NCI-H1694 treated with DMSO at 0.1 percent for 48 hours (cell line): ENCODE measurements around the gene FOXQ1.

Source experiments
- DNase-seq: peaks from one replicate; lab custom pipeline; 2025; lab: John Stamatoyannopoulos, UW

The FOXQ1 gene

DNA sequence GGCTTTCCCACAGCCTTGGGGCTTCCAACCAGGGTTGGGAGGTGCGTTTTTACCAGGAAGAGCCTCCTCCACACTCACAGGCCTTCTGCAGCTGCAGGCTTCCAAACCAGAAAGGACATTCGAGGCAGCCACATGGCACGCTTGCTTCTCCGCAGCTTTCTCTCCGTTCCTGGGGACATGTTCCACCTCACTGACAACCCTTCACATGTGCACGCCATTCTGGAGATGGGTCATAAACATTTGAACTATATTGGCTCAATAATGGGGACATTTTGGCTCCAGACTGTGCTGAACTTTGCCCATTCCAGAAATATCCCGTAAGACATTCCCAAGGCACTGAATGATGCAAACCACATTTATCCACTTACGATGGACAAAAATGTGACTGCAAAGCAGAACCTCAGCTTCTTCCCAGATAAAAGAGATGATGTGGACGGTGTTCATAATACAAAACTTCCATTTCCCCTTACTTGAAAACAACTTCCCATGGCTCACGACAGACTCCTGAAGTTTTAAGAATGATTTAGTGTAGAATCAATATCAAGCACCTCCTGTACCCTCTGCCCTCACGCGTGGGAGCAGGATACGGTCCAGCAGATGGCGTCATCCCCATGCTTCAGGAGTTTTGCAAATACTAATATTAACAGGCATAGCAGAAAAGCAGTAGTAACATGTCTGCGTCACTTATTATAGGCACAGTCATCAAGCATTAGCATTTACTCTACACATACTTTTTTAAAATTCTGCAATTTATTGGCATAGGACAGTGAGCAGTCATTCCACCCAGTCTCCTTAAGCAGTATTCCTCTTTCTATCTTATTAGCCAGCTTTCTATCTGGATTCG, 52.1 kb downstream of the FOXQ1 start:
- no peak for DNase-seq
